HG02970 (cell line): ENCODE measurements around the gene CXADR.

Experiments used
- ATAC-seq: cut with Tn5 transposase; IDR thresholded peaks from one replicate; pipeline ENCODE4 v1.9.1; 2021; ENCODE audit warnings: mild to moderate bottlenecking, moderate library complexity, moderate number of reproducible peaks; ENCODE audit not compliant: unreplicated experiment, low FRiP score

The CXADR gene

DNA sequence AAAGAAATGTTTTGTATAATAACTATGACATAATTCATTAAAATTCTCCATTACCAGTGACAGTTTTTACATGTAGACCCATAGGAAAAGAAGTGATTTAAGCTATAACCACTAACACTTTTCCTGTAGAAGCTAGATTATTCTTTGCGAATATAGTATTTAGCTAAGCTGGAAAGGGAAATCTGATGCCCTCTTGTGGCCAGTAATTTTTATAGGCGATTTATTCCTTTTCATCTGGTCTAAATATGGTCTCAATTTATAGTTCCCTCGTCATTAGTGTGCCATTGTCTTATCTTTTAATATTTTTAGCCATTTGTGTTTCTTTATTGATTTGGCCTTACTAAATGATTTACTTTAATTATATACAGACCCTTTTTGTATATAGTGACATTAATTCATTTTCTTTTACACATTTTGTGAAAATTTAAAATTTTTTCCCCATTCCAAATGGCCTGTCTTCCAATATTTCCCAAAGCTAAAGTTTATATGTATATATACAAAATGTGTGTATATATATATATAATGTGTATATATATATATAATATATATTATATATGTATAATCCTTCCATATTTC, 73.1 kb downstream of the CXADR start:
- ATAC-seq, result no peak

DNA sequence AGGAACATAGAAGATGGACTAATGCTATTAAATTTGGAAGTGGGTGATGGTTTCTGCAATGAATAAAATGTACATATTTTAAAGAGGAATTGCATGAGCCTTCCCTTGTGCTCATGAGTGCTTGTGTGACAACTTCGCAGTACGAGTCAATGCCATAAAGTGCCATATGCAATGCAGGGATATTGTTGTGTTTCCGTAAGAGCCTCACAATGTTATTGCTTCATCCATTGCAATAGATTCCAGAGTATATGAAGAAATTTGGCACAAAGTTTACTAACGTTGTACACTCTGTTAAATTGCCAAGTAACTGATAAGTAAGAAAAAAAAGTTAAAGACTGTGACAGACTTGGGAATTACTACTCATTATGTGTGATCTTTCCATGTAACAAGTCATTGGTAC, 77.6 kb downstream of the CXADR start:
- ATAC-seq, result no peak

DNA sequence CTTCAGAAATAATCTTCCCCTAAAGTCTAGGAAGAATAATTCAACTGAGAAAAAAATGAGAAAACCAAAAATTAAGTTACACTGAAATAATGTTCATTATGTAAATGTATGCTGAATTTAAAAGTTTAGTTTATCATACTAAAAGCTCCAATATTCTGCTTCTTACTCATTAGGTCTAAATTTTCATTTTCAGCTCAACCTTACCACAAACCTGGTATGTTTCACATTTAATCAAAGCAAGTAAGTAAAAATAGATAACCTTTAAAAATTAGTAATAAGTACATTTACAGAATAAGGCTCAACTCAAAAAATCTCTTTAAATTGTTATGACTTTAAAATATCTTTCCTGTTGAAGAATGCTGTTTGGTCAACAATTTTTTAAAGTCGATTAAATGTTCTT, 84.8 kb downstream of the CXADR start:
- ATAC-seq, result no peak

GRCh38 chr21:17598437-17598836, 85.6 kb downstream of the CXADR start:
- ATAC-seq, result peak; percentile 57

GRCh38 chr21:17602874-17603273, 90.0 kb downstream of the CXADR start:
- no peak for ATAC-seq

GRCh38 chr21:17607684-17608083, 94.8 kb downstream of the CXADR start:
- ATAC-seq, result no peak

DNA sequence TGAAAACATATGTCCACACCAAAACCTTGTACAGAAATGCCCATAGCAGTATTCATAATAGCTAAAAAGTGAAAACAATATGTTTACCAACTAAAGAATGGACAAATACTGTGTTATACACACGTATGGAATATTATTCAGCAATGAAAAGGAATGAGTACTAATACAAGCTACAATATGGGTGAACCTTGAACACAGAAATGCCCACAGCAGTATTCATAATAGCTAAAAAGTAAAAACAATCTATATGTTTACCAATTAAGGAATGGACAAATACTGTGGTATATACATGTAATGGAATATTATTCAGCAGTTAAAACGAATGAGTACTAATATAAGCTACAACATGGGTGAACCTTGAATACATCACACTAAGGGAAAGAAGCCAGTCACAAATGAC, 96.8 kb downstream of the CXADR start:
- no peak for ATAC-seq

DNA sequence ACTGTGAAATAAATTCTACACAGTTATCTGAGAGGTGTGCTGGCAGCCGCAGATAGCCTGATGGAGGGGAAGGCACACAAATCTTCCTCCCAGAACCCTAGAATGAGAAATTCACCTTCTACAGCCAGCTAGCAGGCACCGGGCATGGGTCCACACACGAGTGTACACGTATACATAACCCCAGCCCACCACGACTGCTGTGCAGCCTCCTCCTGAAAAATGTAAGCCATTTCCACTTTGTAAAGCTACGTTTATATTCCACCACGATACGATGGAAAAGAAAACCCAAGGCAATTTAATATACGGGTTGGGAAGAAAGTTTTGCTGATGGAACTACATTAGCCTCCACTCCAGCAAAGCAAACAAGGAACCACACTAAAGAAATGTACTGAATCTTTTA, 98.1 kb downstream of the CXADR start:
- ATAC-seq, result no peak

- ATAC-seq, result peak; percentile 56
These were observed 98.7 kb downstream of the CXADR start for GRCh38 chr21:17611414-17612022.

DNA sequence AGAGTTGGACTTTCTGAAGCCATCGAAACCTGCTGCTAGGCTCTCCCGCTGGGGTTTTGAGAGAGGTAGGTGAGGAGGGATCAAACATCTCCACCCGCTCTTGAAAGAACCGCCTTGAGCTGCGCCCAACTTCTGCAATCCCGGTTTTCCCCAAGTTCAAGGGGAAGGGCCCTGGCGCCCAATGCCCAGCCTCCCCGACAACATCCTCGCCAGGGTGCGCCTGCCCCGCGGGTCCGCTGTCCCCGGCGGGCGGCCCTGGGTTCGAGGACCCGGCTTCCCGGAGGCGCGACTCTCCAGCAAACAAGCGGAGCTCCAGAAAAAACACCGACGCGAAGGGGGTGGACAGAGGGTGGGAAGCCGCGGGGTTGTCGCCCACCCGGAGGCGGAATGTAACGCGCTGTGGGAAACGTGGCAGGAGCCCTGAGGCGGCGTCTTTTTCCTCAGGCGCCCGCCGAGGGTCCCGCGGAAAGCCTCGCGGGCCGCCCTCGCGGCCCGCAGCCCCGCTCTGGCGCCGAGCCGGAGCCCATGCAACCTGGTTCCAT, 99.3 kb downstream of the CXADR start:
- peak; percentile 9 for ATAC-seq

DNA sequence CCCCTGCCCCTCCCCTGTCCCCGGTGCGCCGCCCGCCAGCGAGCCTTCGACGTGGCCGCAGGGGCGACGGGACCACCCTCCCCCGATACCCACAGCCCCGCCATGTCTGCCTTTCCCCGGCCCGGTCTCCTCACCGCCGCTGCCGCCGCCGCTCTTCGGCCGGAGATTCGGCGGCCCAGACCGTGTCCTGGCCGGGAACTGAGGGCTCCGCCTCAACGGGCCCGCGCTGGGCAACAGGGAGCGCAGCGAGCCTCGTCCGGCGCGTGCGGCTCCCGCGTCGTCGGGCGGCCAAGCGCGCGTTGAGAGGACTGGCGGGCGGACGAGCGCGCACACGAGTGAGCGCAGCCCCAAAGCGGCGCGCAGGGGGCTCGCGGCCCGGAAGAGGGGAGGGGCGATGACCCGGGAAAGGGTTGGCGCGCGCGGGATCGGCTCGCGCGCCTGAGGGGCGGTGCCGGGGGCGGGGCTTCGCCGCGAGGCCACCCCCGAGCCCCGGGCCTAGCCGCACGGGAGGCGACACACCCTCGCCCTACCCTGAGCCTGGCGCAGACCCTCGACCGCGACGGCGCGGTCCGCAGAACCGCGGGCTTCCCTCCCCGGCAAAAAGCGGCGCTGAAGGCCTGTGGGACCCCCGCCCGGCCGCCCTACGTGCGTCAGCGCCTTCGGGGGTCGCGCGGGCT, 99.9 kb downstream of the CXADR start, which contains the start of gene BTG3:
BTG3 (minus strand) TSS at position 337 of the 677 bp plus-strand sequence. CDS start 3,757 bp downstream, outside the sequence.
- ATAC-seq, result peak; percentile 79

DNA sequence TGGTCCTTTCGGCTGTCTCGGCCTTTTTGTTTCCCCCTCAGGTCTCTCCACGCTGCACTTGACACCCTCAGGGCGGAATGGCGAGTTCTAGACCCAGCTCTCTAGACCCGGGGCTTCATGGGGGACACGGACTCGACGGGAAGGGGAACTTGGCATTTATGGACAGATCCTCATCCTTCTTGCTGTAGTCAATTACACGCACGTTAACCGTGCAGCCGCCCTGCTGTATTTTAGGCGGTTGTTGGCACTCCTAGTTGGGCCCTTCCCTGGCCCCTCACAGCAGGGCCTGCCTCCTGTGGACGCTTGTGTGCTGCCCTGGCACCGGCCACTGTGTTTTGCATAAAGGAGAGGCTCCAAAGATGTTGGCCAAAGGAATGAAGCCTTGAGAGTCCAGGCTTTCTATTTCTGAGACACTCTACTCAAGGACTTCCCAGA, 100.4 kb downstream of the CXADR start:
- no peak for ATAC-seq

DNA sequence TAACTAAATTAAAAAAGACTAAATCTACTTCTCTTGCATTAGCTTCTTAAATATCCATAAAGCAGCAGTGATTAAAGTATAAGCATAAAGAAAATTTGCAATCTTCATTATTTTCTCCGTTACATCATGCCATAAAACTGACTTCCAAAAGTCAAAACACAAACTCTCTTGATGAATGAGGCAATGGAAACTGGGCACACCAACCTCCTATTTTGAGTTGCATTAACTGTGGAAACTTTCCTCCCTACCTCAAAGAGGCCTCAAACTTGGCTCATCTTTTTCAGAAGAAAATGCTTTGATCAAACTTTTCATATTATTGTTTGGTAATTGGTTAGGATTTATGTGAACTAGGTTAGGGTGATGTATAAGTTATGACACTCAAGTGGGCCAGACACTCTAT, 104.0 kb downstream of the CXADR start:
- ATAC-seq, result no peak

DNA sequence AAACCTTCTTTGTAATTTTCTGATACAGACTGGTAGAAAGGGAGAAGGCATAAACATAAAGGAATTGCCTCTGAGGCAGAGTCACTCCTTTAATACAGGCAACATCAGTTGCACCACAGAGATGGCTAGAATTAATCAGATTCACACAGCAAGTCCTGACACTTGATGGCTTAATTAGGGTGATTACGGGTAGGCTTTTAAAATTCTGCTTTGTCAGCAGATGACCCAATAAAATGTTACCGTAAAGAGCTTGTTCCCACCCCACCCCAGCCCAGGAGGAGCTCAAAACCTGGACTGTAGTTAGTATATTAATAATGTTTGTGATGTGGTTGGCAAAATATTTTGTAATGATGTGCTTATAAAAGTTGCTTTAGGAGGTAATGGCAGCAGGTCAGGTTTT, 109.2 kb downstream of the CXADR start:
- no peak for ATAC-seq

DNA sequence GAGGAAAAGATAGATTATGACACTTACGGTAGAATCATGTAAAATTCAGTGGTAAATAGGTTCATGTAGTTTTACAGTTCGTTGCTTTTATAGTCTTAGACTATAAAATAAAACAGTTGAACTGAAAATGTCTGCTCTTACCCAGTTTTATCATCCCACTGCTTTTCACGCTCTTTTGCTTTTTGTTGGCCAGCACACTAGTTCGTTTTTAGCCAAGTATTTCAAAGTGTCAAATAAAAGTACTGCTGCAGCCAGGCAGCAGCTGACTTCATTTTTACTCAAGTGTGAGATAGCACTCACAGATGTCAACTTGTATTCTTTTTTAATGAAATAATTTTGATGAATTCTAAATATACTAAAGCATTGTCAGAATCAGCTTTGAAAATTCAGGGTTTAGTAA, 118.4 kb downstream of the CXADR start:
- ATAC-seq, result no peak

DNA sequence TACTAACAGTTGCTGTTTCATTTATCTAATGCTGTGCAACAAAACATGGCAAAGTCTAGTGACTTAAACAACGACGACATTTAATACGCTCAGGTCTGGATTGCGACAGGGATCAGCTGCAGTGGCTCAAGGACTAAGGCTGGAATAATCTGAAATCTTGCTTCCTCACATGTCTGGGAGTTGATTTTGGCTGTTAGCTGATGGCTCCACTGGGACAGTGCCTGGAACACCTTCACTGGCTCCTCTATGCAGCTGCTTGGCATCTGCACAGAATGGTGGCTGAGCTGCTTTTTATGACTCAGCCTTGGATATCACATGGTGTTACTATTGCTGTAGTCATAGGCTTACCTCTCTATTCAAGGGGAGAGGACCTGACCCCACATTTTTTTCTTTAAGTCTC, 123.9 kb downstream of the CXADR start:
- no peak for ATAC-seq

DNA sequence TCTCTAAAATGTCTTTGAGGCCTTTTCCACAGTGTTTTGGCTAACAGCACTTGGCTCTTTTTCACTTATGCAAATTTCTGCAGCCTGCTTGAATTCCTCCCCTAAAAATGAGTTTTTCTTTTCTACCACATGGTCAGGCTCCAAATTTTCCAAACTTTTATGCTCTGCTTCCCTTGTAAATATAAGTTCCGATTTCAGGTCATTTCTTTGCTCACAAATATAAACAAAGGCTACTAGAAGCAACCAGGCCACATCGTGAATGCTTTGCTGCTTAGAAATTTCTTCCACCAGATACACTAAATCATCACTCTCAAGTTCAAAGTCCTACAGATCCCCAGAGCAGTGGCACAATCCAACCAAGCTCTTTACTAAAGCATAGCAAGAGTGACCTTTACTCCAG, 128.0 kb downstream of the CXADR start:
- ATAC-seq, result no peak
